Bladder microvascular endothelial cell (primary cell): ENCODE results near the gene DOCK3. TPM values are rescaled to one million over a fixed set of nuclear protein-coding genes. Genes with fewer than 3 reads are reported as not detected.

Experiments used
- total RNA-seq: library from RNA; depleted of rRNA; stranded (reverse); fragments of >200 nt; gene quantifications from 2 replicates; pipeline ENCODE4 v1.2.3, GENCODE V29; 2014

Gene DOCK3
- total RNA-seq: under 0.01 TPM in 2 replicates

GRCh38 chr3:50674349-50675178, at the start of gene DOCK3:
Gene DOCK3 (plus strand): TSS chr3:50674927. CDS start chr3:50675264, 337 bp downstream.

GRCh38 chr3:51384726-51385473, 710.2 kb downstream of the DOCK3 start, which contains the start of gene MANF:
Gene MANF (plus strand): TSS chr3:51385291. CDS start chr3:51385343, 52 bp downstream.

GRCh38 chr3:51391075-51391565, 716.4 kb downstream of the DOCK3 start, which contains the start of gene RBM15B:
Gene RBM15B (plus strand): TSS chr3:51391285. CDS start chr3:51391400, 115 bp downstream.

Other genes starting within 250 kb of the DOCK3 start
- gene CACNA2D2, start 171.3 kb upstream of the DOCK3 start, total RNA-seq: under 0.01 and 0.06 TPM in 2 replicates
- gene C3orf18, start 107.2 kb upstream of the DOCK3 start, total RNA-seq: 2.3 and 2.8 TPM in 2 replicates
- 2.4 and 8.7 TPM in 2 replicates for gene HEMK1, start 105.4 kb upstream of the DOCK3 start, total RNA-seq
- 0.16 and 0.44 TPM in 2 replicates for gene CISH, start 63.2 kb upstream of the DOCK3 start, total RNA-seq
- gene MAPKAPK3, start 57.8 kb upstream of the DOCK3 start, total RNA-seq: 8.0 and 9.7 TPM in 2 replicates